ENCODE data around the gene TRIM28. TPM values are rescaled to one million over a fixed set of nuclear protein-coding genes. Genes with fewer than 3 reads are reported as not detected.

Gene TRIM28
- total RNA-seq, 1 experiment from 2014 or later, result 908 TPM

DNA sequence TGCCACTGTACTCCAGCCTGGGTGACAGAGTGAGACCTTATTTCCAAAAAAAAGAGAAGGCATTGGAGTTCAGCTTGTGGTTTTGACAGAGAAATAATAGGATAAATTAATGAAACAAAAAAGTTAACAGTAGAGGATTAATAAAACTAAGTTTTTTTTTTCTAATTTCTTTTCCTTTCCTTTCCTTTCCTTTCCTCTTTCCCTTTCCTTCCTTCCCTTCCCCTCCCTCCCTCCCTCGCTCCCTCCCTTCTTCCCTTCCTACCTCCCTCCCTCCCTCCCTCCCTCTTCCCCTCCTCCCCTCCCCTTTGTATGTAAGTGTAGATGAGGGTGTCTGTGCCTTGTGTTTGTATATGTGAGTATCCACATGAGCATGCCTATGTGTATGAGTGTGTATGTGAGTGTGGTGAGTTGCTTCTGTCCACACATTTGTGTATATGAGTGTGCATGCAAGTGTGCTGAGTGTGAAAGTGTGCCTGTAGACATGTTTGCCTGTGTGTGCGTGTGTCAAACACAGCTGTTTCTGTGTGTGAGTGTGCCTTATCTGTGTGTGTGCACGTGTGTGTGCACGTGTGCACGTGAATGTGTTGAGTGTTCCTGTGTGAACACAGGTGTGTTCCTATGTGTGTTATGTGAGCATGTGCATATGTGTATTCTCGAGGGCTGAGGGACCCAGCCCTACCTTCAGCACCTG, 41.7 kb downstream of the TRIM28 start:
- intact Hi-C loops (cut with micrococcal nuclease), result no loop called here
- DNase-seq (ENCODE audit: low read depth, low spot score) (no peak), ATAC-seq (no peak)
- Histone ChIP-seq H3K4me2 (ENCODE audit: low read length) (no peak overlapping the region), H4K20me1 (ENCODE audit: insufficient read depth) (no peaks in the 10 kb centered on the region), H3K27ac (ENCODE audit: low read depth, low read length) (no peak overlapping the region), H3K4me3 (replicated peaks in 1 of 2; ENCODE audit: low read depth in 1 of 2, low read length in 2 of 2) (no peak overlapping the region), H3K9me2 (ENCODE audit: insufficient read depth) (no peaks in the 10 kb centered on the region), H3K36me3 (ENCODE audit: control insufficient read depth in 1 of 2, insufficient read depth in 2 of 2, low read length in 2 of 2) (peaks cover 0 to 4% of the 10 kb centered on the region in 2 experiments; a peak in 2 of 4 replicates), H3K27me3 (ENCODE audit: insufficient read depth, low read length) (no peaks in the 10 kb centered on the region), H3K9me3 (ENCODE audit: control insufficient read depth in 1 of 2, insufficient read depth in 1 of 2, low read depth in 1 of 2, low read length in 2 of 2) (no peaks in the 10 kb centered on the region), H3K9ac (ENCODE audit: low read length) (no peak overlapping the region), H2AFZ (ENCODE audit: low read depth, low read length, poor library complexity, severe bottlenecking) (no peak overlapping the region), H3K4me1 (ENCODE audit: control insufficient read depth in 1 of 2, insufficient read depth in 2 of 2, low read length in 2 of 2) (peaks cover 3 to 9% of the 10 kb centered on the region in 2 experiments; a peak in 3 of 4 replicates), H3K79me2 (ENCODE audit: insufficient read depth, low read length) (no peaks in the 10 kb centered on the region)
- TF ChIP-seq YY1 (IDR thresholded peaks at IDR 0.05; ENCODE audit: extremely low read depth, insufficient replicate concordance, low read depth, low read length) (no peak), CEBPB (IDR thresholded peaks at IDR 0.05; ENCODE audit: low read depth) (no peak), POLR2A (IDR thresholded peaks at IDR 0.05; ENCODE audit: borderline replicate concordance, extremely low read depth, insufficient read depth, insufficient read length) (no peak), ELF1 (IDR thresholded peaks at IDR 0.05; ENCODE audit: borderline replicate concordance, low read depth) (no peak), SP1 (IDR thresholded peaks at IDR 0.05; ENCODE audit: low read depth) (no peak), REST (IDR thresholded peaks at IDR 0.05; ENCODE audit: low read depth) (no peak), RAD21 (IDR thresholded peaks at IDR 0.05; ENCODE audit: low read depth) (no peak), ZBTB33 (IDR thresholded peaks at IDR 0.05; ENCODE audit: extremely low read depth, insufficient replicate concordance, low read length) (no peak), JUND (IDR thresholded peaks at IDR 0.05) (no peak), FOSL1 (IDR thresholded peaks at IDR 0.05; ENCODE audit: low read depth) (no peak), SIN3A (IDR thresholded peaks at IDR 0.05; ENCODE audit: low read depth) (no peak), EGR1 (IDR thresholded peaks at IDR 0.05; ENCODE audit: low read depth) (no peak)
- TF ChIP-seq, protein P1, sequence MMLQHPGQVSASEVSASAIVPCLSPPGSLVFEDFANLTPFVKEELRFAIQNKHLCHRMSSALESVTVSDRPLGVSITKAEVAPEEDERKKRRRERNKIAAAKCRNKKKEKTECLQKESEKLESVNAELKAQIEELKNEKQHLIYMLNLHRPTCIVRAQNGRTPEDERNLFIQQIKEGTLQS (IDR thresholded peaks at IDR 0.05), result no peak
- BruUV-seq (replicated peaks), result no TSS peak
- ChIA-PET RAD21 (ENCODE audit: low non-redundant PET in 1 of 2, low total read pairs in 2 of 2, uncharacterized antibody in 2 of 2, unreplicated experiment in 2 of 2) (no interaction called here), CTCF (no interaction called here), POLR2A (no interaction called here)

Measured in HCT116 (cell line).